WTC11 (cell line): ENCODE measurements around the gene RASA2.

Source experiments
- MXD4 ChIP-seq: fragments of 250-450 bp; sonication (Bioruptor Pico); IDR thresholded peaks from 2 replicates; pipeline ENCODE4 v1.8.0; 2021; ENCODE audit warnings: mild to moderate bottlenecking, moderate library complexity, borderline replicate concordance
- NFE2L1 ChIP-seq: sonication (generic); formaldehyde crosslinking; IDR thresholded peaks from 2 replicates; pipeline ENCODE4 v1.8.1; 2023; ENCODE audit warnings: missing genetic modification reagents
- NR2C2 ChIP-seq: sonication (generic); formaldehyde crosslinking; IDR thresholded peaks from 2 replicates; pipeline ENCODE4 v1.8.0; 2022; ENCODE audit warnings: mild to moderate bottlenecking, missing genetic modification reagents
- NR3C1 ChIP-seq: sonication (generic); formaldehyde crosslinking; conservative IDR thresholded peaks from 2 replicates; pipeline ENCODE4 v1.8.1; 2023; ENCODE audit warnings: low read depth, mild to moderate bottlenecking, missing genetic modification reagents
- TCF7 ChIP-seq: sonication (generic); formaldehyde crosslinking; IDR thresholded peaks from 2 replicates; pipeline ENCODE4 v1.8.0; 2022; ENCODE audit warnings: mild to moderate bottlenecking, low read depth, missing genetic modification reagents, moderate library complexity
- ZNF121 ChIP-seq: sonication (generic); formaldehyde crosslinking; IDR thresholded peaks from 2 replicates; pipeline ENCODE4 v1.8.0; 2023; ENCODE audit warnings: missing genetic modification reagents
- ZNF263 ChIP-seq: sonication (generic); formaldehyde crosslinking; IDR thresholded peaks from 2 replicates; pipeline ENCODE4 v1.8.1; 2022; ENCODE audit warnings: low read depth, mild to moderate bottlenecking, moderate library complexity, missing genetic modification reagents
- TF ChIP-seq, protein P1 (sequence below): fragments of 200-600 bp; IDR thresholded peaks from 2 replicates; pipeline ENCODE4 v1.8.0; 2022; ENCODE audit warnings: antibody characterized with exemption
- TF ChIP-seq, protein P2 (sequence below): sonication (generic); formaldehyde crosslinking; IDR thresholded peaks from 2 replicates; pipeline ENCODE4 v1.8.0; 2022; ENCODE audit warnings: mild to moderate bottlenecking, missing genetic modification reagents
- TF ChIP-seq, protein P3 (sequence below): sonication (generic); formaldehyde crosslinking; IDR thresholded peaks from 2 replicates; pipeline ENCODE4 v1.8.1; 2023; ENCODE audit warnings: mild to moderate bottlenecking, missing genetic modification reagents, moderate library complexity

DNA sequence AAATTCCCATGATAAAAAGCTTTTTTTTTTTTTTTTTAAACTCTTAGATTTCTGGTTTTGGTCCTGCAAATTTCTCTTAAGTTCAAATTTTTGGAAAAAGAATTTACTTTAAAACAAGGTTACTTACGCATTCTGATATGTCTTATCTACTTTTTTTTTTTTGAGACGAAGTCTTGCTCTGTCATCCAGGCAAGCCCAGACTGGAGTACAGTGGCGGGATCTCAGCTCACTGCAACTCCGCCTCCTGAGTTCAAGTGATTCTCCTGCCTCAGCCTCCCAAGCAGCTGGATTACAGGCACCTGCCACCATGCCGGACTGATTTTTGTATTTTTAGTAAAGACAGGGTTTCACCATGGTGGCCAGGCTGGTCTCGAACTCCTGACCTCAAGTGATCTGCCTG is 83.2 kb downstream of the RASA2 start:
- TF ChIP-seq, protein P1, sequence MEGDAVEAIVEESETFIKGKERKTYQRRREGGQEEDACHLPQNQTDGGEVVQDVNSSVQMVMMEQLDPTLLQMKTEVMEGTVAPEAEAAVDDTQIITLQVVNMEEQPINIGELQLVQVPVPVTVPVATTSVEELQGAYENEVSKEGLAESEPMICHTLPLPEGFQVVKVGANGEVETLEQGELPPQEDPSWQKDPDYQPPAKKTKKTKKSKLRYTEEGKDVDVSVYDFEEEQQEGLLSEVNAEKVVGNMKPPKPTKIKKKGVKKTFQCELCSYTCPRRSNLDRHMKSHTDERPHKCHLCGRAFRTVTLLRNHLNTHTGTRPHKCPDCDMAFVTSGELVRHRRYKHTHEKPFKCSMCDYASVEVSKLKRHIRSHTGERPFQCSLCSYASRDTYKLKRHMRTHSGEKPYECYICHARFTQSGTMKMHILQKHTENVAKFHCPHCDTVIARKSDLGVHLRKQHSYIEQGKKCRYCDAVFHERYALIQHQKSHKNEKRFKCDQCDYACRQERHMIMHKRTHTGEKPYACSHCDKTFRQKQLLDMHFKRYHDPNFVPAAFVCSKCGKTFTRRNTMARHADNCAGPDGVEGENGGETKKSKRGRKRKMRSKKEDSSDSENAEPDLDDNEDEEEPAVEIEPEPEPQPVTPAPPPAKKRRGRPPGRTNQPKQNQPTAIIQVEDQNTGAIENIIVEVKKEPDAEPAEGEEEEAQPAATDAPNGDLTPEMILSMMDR = no peak
- TF ChIP-seq MXD4 (CRISPR knock-in tag) (no peak), NR3C1 (CRISPR knock-in tag) (no peak), NR2C2 (CRISPR knock-in tag) (no peak), TCF7 (no peak), ZNF121 (CRISPR knock-in tag) (no peak), ZNF263 (CRISPR knock-in tag) (no peak), NFE2L1 (CRISPR knock-in tag) (no peak)
- TF ChIP-seq, protein P2, sequence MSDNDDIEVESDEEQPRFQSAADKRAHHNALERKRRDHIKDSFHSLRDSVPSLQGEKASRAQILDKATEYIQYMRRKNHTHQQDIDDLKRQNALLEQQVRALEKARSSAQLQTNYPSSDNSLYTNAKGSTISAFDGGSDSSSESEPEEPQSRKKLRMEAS (CRISPR knock-in tag) = no peak
- TF ChIP-seq, protein P3, sequence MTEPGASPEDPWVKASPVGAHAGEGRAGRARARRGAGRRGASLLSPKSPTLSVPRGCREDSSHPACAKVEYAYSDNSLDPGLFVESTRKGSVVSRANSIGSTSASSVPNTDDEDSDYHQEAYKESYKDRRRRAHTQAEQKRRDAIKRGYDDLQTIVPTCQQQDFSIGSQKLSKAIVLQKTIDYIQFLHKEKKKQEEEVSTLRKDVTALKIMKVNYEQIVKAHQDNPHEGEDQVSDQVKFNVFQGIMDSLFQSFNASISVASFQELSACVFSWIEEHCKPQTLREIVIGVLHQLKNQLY (CRISPR knock-in tag) = no peak
